ENCODE measurements around the gene CCR4. TPM values are rescaled to one million over a fixed set of nuclear protein-coding genes. Genes with fewer than 3 reads are reported as not detected.
"Not testable (repeated sequence)": the region's sequence is repeated elsewhere in the genome, so short reads cannot be mapped to it uniquely, and the experiment has no call there.

The CCR4 gene
- polyA plus RNA-seq, 1 experiment, result not detected

GRCh38 chr3:32968166-32968919, 16.9 kb downstream of the CCR4 start:
- POLR2A ChIA-PET, result no interaction called here
- H3K4me3 ChIP-seq (ENCODE audit: low read depth, low read length), result no peak overlapping the region
- TF ChIP-seq CTCF (IDR thresholded peaks at IDR 0.05; ENCODE audit: insufficient read depth, low read depth, low read length), result no peak
- no peak for DNase-seq (ENCODE audit: low read depth)
- CTCF ChIA-PET, result interaction anchor here (0.8 to 2.1 kb wide), 6 partner anchors 11 to 604 kb away, joined by 3 to 6 read pairs (median 3); no protein-coding TSS in a partner anchor
- no peaks in the 10 kb centered on the region for H3K36me3 ChIP-seq (ENCODE audit: control insufficient read depth, insufficient read depth, low read length)
- H3K27me3 ChIP-seq (ENCODE audit: control insufficient read depth, insufficient read depth, low read length), result no peaks in the 10 kb centered on the region; the same call in 1 of the 2 replicates

GRCh38 chr3:32968920-32969389, 17.5 kb downstream of the CCR4 start:
- ChIA-PET CTCF (interaction anchor here (0.8 to 2.1 kb wide), 7 partner anchors 11 to 604 kb away, joined by 3 to 6 read pairs (median 3); no protein-coding TSS in a partner anchor), POLR2A (no interaction called here)
- no peak overlapping the region for H3K4me3 ChIP-seq (ENCODE audit: low read depth, low read length)
- DNase-seq (ENCODE audit: low read depth), result no peak
- H3K27me3 ChIP-seq (ENCODE audit: control insufficient read depth, insufficient read depth, low read length), result no peaks in the 10 kb centered on the region; the same call in 1 of the 2 replicates
- H3K36me3 ChIP-seq (ENCODE audit: control insufficient read depth, insufficient read depth, low read length), result no peaks in the 10 kb centered on the region
- TF ChIP-seq CTCF (IDR thresholded peaks at IDR 0.05; ENCODE audit: insufficient read depth, low read depth, low read length), result no peak

GRCh38 chr3:32969656-32970055, 18.2 kb downstream of the CCR4 start:
- CTCF ChIA-PET, result interaction anchor here (0.6 to 2.1 kb wide), 6 partner anchors 10 to 22 kb away, joined by 3 to 6 read pairs (median 3); no protein-coding TSS in a partner anchor
- no peak for TF ChIP-seq CTCF (IDR thresholded peaks at IDR 0.05; ENCODE audit: insufficient read depth, low read depth, low read length)
- DNase-seq (ENCODE audit: low read depth), result no peak
- no peak overlapping the region for H3K4me3 ChIP-seq (ENCODE audit: low read depth, low read length)
- no peaks in the 10 kb centered on the region; the same call in 1 of the 2 replicates for H3K27me3 ChIP-seq (ENCODE audit: control insufficient read depth, insufficient read depth, low read length)
- H3K36me3 ChIP-seq (ENCODE audit: control insufficient read depth, insufficient read depth, low read length), result no peaks in the 10 kb centered on the region
- POLR2A ChIA-PET, result no interaction called here

- H3K27me3 ChIP-seq (ENCODE audit: control insufficient read depth, insufficient read depth, low read length); H3K4me3 ChIP-seq (ENCODE audit: low read depth, low read length); POLR2A ChIA-PET; CTCF ChIA-PET; DNase-seq (ENCODE audit: low read depth); H3K36me3 ChIP-seq (ENCODE audit: control insufficient read depth, insufficient read depth, low read length): not testable (repeated sequence)
Observed at GRCh38 chr3:32971291-32971690, 19.8 kb downstream of the CCR4 start.

GRCh38 chr3:32972482-32973146, 21.2 kb downstream of the CCR4 start:
- Histone ChIP-seq H3K27me3 (ENCODE audit: control insufficient read depth, insufficient read depth, low read length) (no peaks in the 10 kb centered on the region; the same call in 1 of the 2 replicates), H3K4me3 (ENCODE audit: low read depth, low read length) (no peak overlapping the region), H3K36me3 (ENCODE audit: control insufficient read depth, insufficient read depth, low read length) (no peaks in the 10 kb centered on the region)
- TF ChIP-seq CTCF (IDR thresholded peaks at IDR 0.05; ENCODE audit: insufficient read depth, low read depth, low read length), result no peak
- ChIA-PET POLR2A (no interaction called here), CTCF (no interaction called here)
- no peak for DNase-seq (ENCODE audit: low read depth)
